Panc1 (cell line): Measurements from ENCODE around the gene CST4. TPM values are rescaled to one million over a fixed set of nuclear protein-coding genes. Genes with fewer than 3 reads are reported as not detected.
"Not testable (repeated sequence)": the region's sequence is repeated elsewhere in the genome, so short reads cannot be mapped to it uniquely, and the experiment has no call there.

Experiments
- ATAC-seq: fragments of 200-7000 bp; cut with Tn5 transposase; 2 replicates; pipeline ENCODE4 v1.9.1; 2020; ENCODE audit warnings: mild to moderate bottlenecking, moderate library complexity
- BruUV-seq: library from RNA; stranded (reverse); fragments of 400-500 nt; replicated peaks from 2 replicates; lab custom pipeline; 2021; lab: Mats Ljungman, UMichigan
- CTCF ChIA-PET: fragments of 300-600 bp; sonication (Branson Sonifier 250); formaldehyde crosslinking; loops from one replicate; lab custom pipeline; 2022; ENCODE audit warnings: antibody characterized with exemption; lab: Charles Lee
- POLR2A ChIA-PET: fragments of 300-600 bp; sonication (Branson Sonifier 250); formaldehyde crosslinking; loops from one replicate; lab custom pipeline; 2022; ENCODE audit warnings: antibody characterized with exemption; lab: Charles Lee
- DNase-seq: peaks from one replicate; pipeline ENCODE4 v3.0.0-alpha.2; 2010; ENCODE audit warnings: low read depth, low spot score
- H3K27ac ChIP-seq: 2 replicates; pipeline ENCODE4 v1.5.1; 2011; ENCODE audit warnings: mild to moderate bottlenecking, low read length, inconsistent platforms
- H3K27me3 ChIP-seq: fragments of 200-500 bp; sonication (Bioruptor generic); 2 replicates; pipeline ENCODE4 v1.6.0; 2014; ENCODE audit warnings: low read length, inconsistent platforms; ENCODE audit not compliant: control insufficient read depth, insufficient read depth
- H3K36me3 ChIP-seq: fragments of 200-500 bp; sonication (Bioruptor generic); 2 replicates; pipeline ENCODE4 v1.5.1; 2014; ENCODE audit warnings: inconsistent platforms, mild to moderate bottlenecking, low read length, moderate library complexity; ENCODE audit not compliant: control insufficient read depth, insufficient read depth
- H3K4me1 ChIP-seq: 2 replicates; pipeline ENCODE4 v1.5.1; 2011; ENCODE audit warnings: inconsistent platforms, mild to moderate bottlenecking, low read length, moderate library complexity; ENCODE audit not compliant: control insufficient read depth, insufficient read depth
- H3K4me3 ChIP-seq, 2 experiments: 2 replicates each; pipeline ENCODE4 v1.5.1; 2011 to 2012; ENCODE audit warnings: low read depth in 2 of 2, low read length in 2 of 2, mild to moderate bottlenecking in 2 of 2, inconsistent platforms in 1 of 2, moderate library complexity in 1 of 2
- H3K9me3 ChIP-seq: fragments of 200-500 bp; sonication (Bioruptor generic); 2 replicates; pipeline ENCODE4 v1.5.1; 2014; ENCODE audit warnings: low read depth, mild to moderate bottlenecking, inconsistent platforms, low read length, moderate library complexity; ENCODE audit not compliant: control insufficient read depth, insufficient read depth
- POLR2AphosphoS5 ChIP-seq: IDR thresholded peaks from 2 replicates; pipeline ENCODE4 v1.6.1; 2012; ENCODE audit warnings: mild to moderate bottlenecking, low read depth, low read length, moderate library complexity
- REST ChIP-seq, 2 experiments: IDR thresholded peaks; 2 replicates each; pipeline ENCODE4 v1.6.1; 2011 to 2012; ENCODE audit warnings: low read depth in 2 of 2, control low read depth in 1 of 2, low read length in 1 of 2, mild to moderate bottlenecking in 1 of 2, moderate library complexity in 1 of 2; ENCODE audit not compliant: insufficient read depth in 1 of 2
- SIN3A ChIP-seq: IDR thresholded peaks from 2 replicates; pipeline ENCODE4 v1.6.1; 2012; ENCODE audit warnings: low read depth, mild to moderate bottlenecking, low read length, moderate library complexity, borderline replicate concordance; ENCODE audit not compliant: insufficient read depth
- TCF7L2 ChIP-seq: IDR thresholded peaks from 2 replicates; pipeline ENCODE4 v1.6.1; 2011; ENCODE audit warnings: mild to moderate bottlenecking, low read depth, low read length, inconsistent platforms
- in situ Hi-C: cut with HindIII; loops from 2 replicates; pipeline ENCODE4 v1.10.0; 2016; ENCODE audit warnings: low sequenced_read_pairs, low pct_unique_long_range_greater_than_20kb
- intact Hi-C: fragments of 100-400 bp; cut with micrococcal nuclease; formaldehyde crosslinking; loops from one replicate; pipeline ENCODE4 v1.10.0; 2022; ENCODE audit not compliant: unreplicated experiment
- total RNA-seq: library from RNA; stranded (reverse); gene quantifications from one replicate; pipeline ENCODE4 v1.2.1, GENCODE V29; 2021; ENCODE audit not compliant: unreplicated experiment
- TF ChIP-seq, protein P1 (sequence below): fragments of 450-650 bp; IDR thresholded peaks from 2 replicates; pipeline ENCODE4 v1.5.1; 2017; ENCODE audit warnings: mild to moderate bottlenecking

CST4 gene
- total RNA-seq, 1 experiment from 2014 or later: not detected

DNA sequence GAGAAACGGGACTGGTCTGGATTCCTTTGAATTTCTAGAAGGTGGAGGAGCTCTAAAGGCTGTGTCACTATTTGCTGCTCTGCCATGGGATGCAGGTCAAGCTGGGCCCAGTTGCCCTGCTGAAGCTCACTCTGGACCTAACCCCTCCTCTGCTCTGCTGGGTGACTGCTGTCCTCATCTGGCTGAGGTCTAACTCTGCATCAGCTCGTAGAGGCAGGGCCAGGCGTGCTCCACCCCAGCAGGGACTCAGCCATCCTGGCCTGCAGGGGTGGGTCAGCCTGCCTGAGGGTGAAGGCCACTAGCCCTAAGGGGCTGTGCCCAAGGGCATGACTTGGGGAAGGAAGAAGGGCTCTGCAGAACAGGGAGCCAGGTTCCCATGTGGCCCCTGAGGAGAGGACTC lies 852 bp downstream of the CST4 start:
- Histone ChIP-seq H3K4me1 (no peaks in the 10 kb centered on the region), H3K27ac (no peak overlapping the region), H3K9me3 (no peaks in the 10 kb centered on the region), H3K27me3 (no peaks in the 10 kb centered on the region), H3K36me3 (no peaks in the 10 kb centered on the region), H3K4me3 (no peak overlapping the region)
- intact Hi-C loops: no loop called here
- BruUV-seq: no TSS peak
- POLR2A ChIA-PET: no interaction called here
- in situ Hi-C loops: no loop called here
- TF ChIP-seq, protein P1, sequence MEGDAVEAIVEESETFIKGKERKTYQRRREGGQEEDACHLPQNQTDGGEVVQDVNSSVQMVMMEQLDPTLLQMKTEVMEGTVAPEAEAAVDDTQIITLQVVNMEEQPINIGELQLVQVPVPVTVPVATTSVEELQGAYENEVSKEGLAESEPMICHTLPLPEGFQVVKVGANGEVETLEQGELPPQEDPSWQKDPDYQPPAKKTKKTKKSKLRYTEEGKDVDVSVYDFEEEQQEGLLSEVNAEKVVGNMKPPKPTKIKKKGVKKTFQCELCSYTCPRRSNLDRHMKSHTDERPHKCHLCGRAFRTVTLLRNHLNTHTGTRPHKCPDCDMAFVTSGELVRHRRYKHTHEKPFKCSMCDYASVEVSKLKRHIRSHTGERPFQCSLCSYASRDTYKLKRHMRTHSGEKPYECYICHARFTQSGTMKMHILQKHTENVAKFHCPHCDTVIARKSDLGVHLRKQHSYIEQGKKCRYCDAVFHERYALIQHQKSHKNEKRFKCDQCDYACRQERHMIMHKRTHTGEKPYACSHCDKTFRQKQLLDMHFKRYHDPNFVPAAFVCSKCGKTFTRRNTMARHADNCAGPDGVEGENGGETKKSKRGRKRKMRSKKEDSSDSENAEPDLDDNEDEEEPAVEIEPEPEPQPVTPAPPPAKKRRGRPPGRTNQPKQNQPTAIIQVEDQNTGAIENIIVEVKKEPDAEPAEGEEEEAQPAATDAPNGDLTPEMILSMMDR: no peak
- no peak for TF ChIP-seq SIN3A
- TF ChIP-seq TCF7L2: no peak
- no peak for TF ChIP-seq POLR2AphosphoS5
- TF ChIP-seq REST (IDR thresholded peaks at IDR 0.05; ENCODE audit: insufficient read depth in 1 of 2, low read depth in 2 of 2, low read length in 1 of 2): no peak
- ATAC-seq: no peak
- CTCF ChIA-PET: no interaction called here
- DNase-seq: no peak

DNA sequence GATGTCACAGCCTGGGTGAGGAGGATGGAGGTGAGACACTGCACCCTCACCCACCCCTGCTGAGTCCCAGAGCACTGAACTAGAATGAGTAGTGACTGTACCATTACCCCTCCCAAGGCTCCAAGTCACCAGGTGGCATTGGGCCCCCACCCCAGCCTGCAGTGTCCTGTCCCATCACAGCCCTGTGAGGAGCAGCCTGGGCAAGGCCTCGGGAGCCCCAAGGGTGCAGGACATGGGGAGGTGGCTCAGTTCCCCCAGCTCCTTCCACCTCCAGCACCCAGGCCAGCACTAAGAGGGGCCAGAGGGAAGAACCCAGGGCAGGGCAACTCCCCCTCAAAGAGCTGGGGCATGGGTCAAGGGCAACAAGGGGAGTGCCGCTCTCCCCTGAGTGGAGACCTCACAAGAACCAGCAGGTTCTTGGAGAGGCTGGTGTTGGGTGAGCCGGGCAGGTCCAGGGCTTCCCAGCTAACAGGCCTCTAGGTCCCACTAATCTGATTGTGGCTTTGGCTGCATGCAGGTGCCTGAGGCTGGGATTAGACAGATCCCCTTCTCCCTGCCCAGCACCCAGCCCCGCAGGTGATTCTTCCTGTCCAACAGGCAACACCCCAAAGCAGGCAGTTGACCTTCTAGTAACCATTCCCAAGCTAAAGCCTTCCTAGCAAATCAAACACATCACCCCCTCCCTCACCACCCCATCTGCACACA lies 2.6 kb downstream of the CST4 start:
- DNase-seq (no peak), ATAC-seq (no peak)
- ChIA-PET CTCF (no interaction called here), POLR2A (no interaction called here)
- TF ChIP-seq, protein P1: no peak
- TF ChIP-seq REST (IDR thresholded peaks at IDR 0.05; ENCODE audit: insufficient read depth in 1 of 2, low read depth in 2 of 2, low read length in 1 of 2): no peak
- no peak for TF ChIP-seq SIN3A
- no peak for TF ChIP-seq TCF7L2
- no peak for TF ChIP-seq POLR2AphosphoS5
- intact Hi-C loops (no loop called here), in situ Hi-C loops (no loop called here)
- BruUV-seq: no TSS peak
- H3K4me1 ChIP-seq: no peaks in the 10 kb centered on the region
- no peak overlapping the region for H3K27ac ChIP-seq
- H3K27me3 ChIP-seq: no peaks in the 10 kb centered on the region
- no peak overlapping the region for H3K4me3 ChIP-seq
- no peaks in the 10 kb centered on the region for H3K36me3 ChIP-seq
- H3K9me3 ChIP-seq: no peaks in the 10 kb centered on the region

- DNase-seq, BruUV-seq, CTCF ChIA-PET: not testable (repeated sequence)
These were observed 3.3 kb downstream of the CST4 start for GRCh38 chr20:23685529-23685896.

More at GRCh38 chr20:23685529-23685896, 3.3 kb downstream of the CST4 start:
- intact Hi-C loops, ATAC-seq, H3K4me1 ChIP-seq, H3K27ac ChIP-seq, H3K9me3 ChIP-seq, H3K4me3 ChIP-seq, H3K36me3 ChIP-seq, H3K27me3 ChIP-seq, in situ Hi-C loops, POLR2A ChIA-PET: not testable (repeated sequence)
